ENCODE measurements around the gene ASGR1. TPM values are rescaled to one million over a fixed set of nuclear protein-coding genes. Genes with fewer than 3 reads are reported as not detected.

ASGR1 gene
- total RNA-seq, 1 experiment from 2014 or later, result 3.5 TPM

GRCh38 chr17:7144213-7144612 lies 35.0 kb downstream of the ASGR1 start:
- no peaks in the 10 kb centered on the region for H3K79me2 ChIP-seq (ENCODE audit: low read depth)
- no TSS peak for BruUV-seq (replicated peaks)
- no peak overlapping the region for H3K4me2 ChIP-seq
- H3K27me3 ChIP-seq (ENCODE audit: insufficient read depth, low read depth), result no peaks in the 10 kb centered on the region
- intact Hi-C loops (cut with micrococcal nuclease; ENCODE audit: unreplicated experiment), result no loop called here
- TF ChIP-seq EZH2 (IDR thresholded peaks at IDR 0.05; ENCODE audit: low read depth), result no peak
- no peak for TF ChIP-seq CTCF (conservative IDR thresholded peaks at IDR 0.05)
- H3K9me3 ChIP-seq (ENCODE audit: insufficient read depth, low read depth), result no peaks in the 10 kb centered on the region
- H3F3A ChIP-seq (ENCODE audit: insufficient read depth, low read depth), result peaks cover 14% of the 10 kb centered on the region; the same call in 1 of the 2 replicates
- H4K20me1 ChIP-seq (ENCODE audit: insufficient read depth), result no peaks in the 10 kb centered on the region
- H3K36me3 ChIP-seq (ENCODE audit: low read depth), result no peaks in the 10 kb centered on the region
- no peak for DNase-seq
- H3K9me2 ChIP-seq (ENCODE audit: insufficient read depth), result no peaks in the 10 kb centered on the region
- H2AFZ ChIP-seq, result no peak overlapping the region
- CTCF ChIA-PET, result interaction anchor here (0.6 kb wide), 1 partner anchor 12 kb away, joined by 5 read pairs; no protein-coding TSS in a partner anchor
- no peak overlapping the region for H3K27ac ChIP-seq
- POLR2A ChIA-PET (ENCODE audit: unreplicated experiment), result no interaction called here
- peaks cover 24% of the 10 kb centered on the region for H3K4me1 ChIP-seq (replicated peaks; ENCODE audit: insufficient read depth)
- H3K4me3 ChIP-seq, result no peak overlapping the region

- peak overlapping the region; percentile 23; the same call in 1 of the 2 replicates for H2AFZ ChIP-seq
- peak overlapping the region; percentile 5; the same call in 1 of the 2 replicates for H3K27ac ChIP-seq
- 0 out of 2 replicates have a peak overlapping the region, but pooled peaks have one; percentile 21 for H3K4me3 ChIP-seq
- H4K20me1 ChIP-seq (ENCODE audit: insufficient read depth), result no peaks in the 10 kb centered on the region
- intact Hi-C loops (cut with micrococcal nuclease; ENCODE audit: unreplicated experiment), result loop anchor here (1.0 kb wide), 1 partner anchor 23 kb away; no protein-coding TSS in a partner anchor
- H3K27me3 ChIP-seq (ENCODE audit: insufficient read depth, low read depth), result no peaks in the 10 kb centered on the region
- H3K9me3 ChIP-seq (ENCODE audit: insufficient read depth, low read depth), result no peaks in the 10 kb centered on the region
- peaks cover 17% of the 10 kb centered on the region; the same call in 1 of the 2 replicates for H3F3A ChIP-seq (ENCODE audit: insufficient read depth, low read depth)
- no peaks in the 10 kb centered on the region for H3K9me2 ChIP-seq (ENCODE audit: insufficient read depth)
- no peaks in the 10 kb centered on the region for H3K36me3 ChIP-seq (ENCODE audit: low read depth)
- TF ChIP-seq CTCF (conservative IDR thresholded peaks at IDR 0.05) (no peak), EZH2 (IDR thresholded peaks at IDR 0.05; ENCODE audit: low read depth) (no peak)
- no peaks in the 10 kb centered on the region for H3K79me2 ChIP-seq (ENCODE audit: low read depth)
- CTCF ChIA-PET, result interaction anchor here (0.6 kb wide), 1 partner anchor 268 kb away, joined by 3 read pairs; no protein-coding TSS in a partner anchor
- POLR2A ChIA-PET (ENCODE audit: unreplicated experiment), result no interaction called here
- peak overlapping the region; percentile 80 for H3K4me2 ChIP-seq
- peak; percentile 58 to 78 for DNase-seq
- BruUV-seq (replicated peaks), result no TSS peak
- H3K4me1 ChIP-seq (replicated peaks; ENCODE audit: insufficient read depth), result peaks cover 32% of the 10 kb centered on the region
Measured at GRCh38 chr17:7141824-7142223, 37.3 kb downstream of the ASGR1 start.

- TF ChIP-seq EZH2 (IDR thresholded peaks at IDR 0.05; ENCODE audit: low read depth) (no peak), CTCF (conservative IDR thresholded peaks at IDR 0.05) (no peak)
- Histone ChIP-seq H4K20me1 (ENCODE audit: insufficient read depth) (no peaks in the 10 kb centered on the region), H3K4me1 (replicated peaks; ENCODE audit: insufficient read depth) (peaks cover 32% of the 10 kb centered on the region), H3K4me3 (no peak overlapping the region), H3K4me2 (no peak overlapping the region), H3K9me2 (ENCODE audit: insufficient read depth) (no peaks in the 10 kb centered on the region), H3K27ac (no peak overlapping the region), H2AFZ (no peak overlapping the region), H3K36me3 (ENCODE audit: low read depth) (no peaks in the 10 kb centered on the region), H3K27me3 (ENCODE audit: insufficient read depth, low read depth) (no peaks in the 10 kb centered on the region), H3F3A (ENCODE audit: insufficient read depth, low read depth) (peaks cover 20% of the 10 kb centered on the region; the same call in 1 of the 2 replicates), H3K79me2 (ENCODE audit: low read depth) (no peaks in the 10 kb centered on the region), H3K9me3 (ENCODE audit: insufficient read depth, low read depth) (no peaks in the 10 kb centered on the region)
- intact Hi-C loops (cut with micrococcal nuclease; ENCODE audit: unreplicated experiment), result loop anchor here (5.0 kb wide), 1 partner anchor 38 kb away; the partner anchor contains the start of gene ASGR1
- DNase-seq, result no peak
- ChIA-PET POLR2A (ENCODE audit: unreplicated experiment) (no interaction called here), CTCF (interaction anchor here (0.5 to 1.3 kb wide), 2 partner anchors 26 to 75 kb away, joined by 5 to 8 read pairs; no protein-coding TSS in a partner anchor)
- BruUV-seq (replicated peaks), result no TSS peak
Measured at GRCh38 chr17:7139400-7139799, 39.8 kb downstream of the ASGR1 start.
